H1 (cell line): ENCODE results near the gene BEAN1. TPM values are rescaled to one million over a fixed set of nuclear protein-coding genes. Genes with fewer than 3 reads are reported as not detected.

Source experiments
- CTCF ChIA-PET: fragments of 300-600 bp; sonication (Branson Sonifier 250); formaldehyde crosslinking; loops from one replicate; lab custom pipeline; 2021; ENCODE audit not compliant: partially characterized antibody; lab: Charles Lee
- POLR2A ChIA-PET: fragments of 300-600 bp; sonication (Branson Sonifier 250); formaldehyde crosslinking; loops from one replicate; lab custom pipeline; 2021; ENCODE audit warnings: inconsistent platforms; ENCODE audit not compliant: partially characterized antibody; lab: Charles Lee
- DNase-seq, 2 experiments: peaks; one replicate each; pipeline versions ENCODE4 v3.0.0 to v3.0.0-alpha.2; 2010 to 2022; ENCODE audit warnings: low spot score in 2 of 2, low read depth in 1 of 2, mixed read lengths in 1 of 2
- FAIRE-seq: peaks from 2 replicates; lab custom pipeline; 2011; peaks lifted over from hg19 to GRCh38; lab: Jason Lieb, UNC
- H2AFZ ChIP-seq: 2 replicates; pipeline ENCODE4 v1.8.1; 2012; ENCODE audit warnings: low read length, inconsistent platforms
- H2AK5ac ChIP-seq: 2 replicates; pipeline ENCODE4 v1.6.1; 2013; ENCODE audit warnings: low read depth, low read length
- H2BK120ac ChIP-seq: replicated peaks from 2 replicates; pipeline ENCODE3; 2013; ENCODE audit warnings: low read depth, low read length, inconsistent platforms
- H2BK12ac ChIP-seq: 2 replicates; pipeline ENCODE4 v1.6.1; 2013; ENCODE audit warnings: low read depth, low read length
- H2BK15ac ChIP-seq: 2 replicates; pipeline ENCODE4 v1.6.1; 2013; ENCODE audit warnings: low read length
- H2BK20ac ChIP-seq: 2 replicates; pipeline ENCODE4 v1.6.1; 2013; ENCODE audit warnings: low read length
- H2BK5ac ChIP-seq: 2 replicates; pipeline ENCODE4 v1.6.1; 2013; ENCODE audit warnings: low read depth, low read length
- H3K14ac ChIP-seq: 2 replicates; pipeline ENCODE4 v1.6.1; 2013; ENCODE audit warnings: inconsistent platforms; ENCODE audit not compliant: insufficient read length
- H3K18ac ChIP-seq: 2 replicates; pipeline ENCODE4 v1.6.1; 2013; ENCODE audit warnings: low read length; ENCODE audit errors: extremely low read depth
- H3K23ac ChIP-seq: 2 replicates; pipeline ENCODE4 v1.6.1; 2013; ENCODE audit warnings: inconsistent platforms; ENCODE audit not compliant: insufficient read length
- H3K23me2 ChIP-seq: 2 replicates; pipeline ENCODE4 v1.6.1; 2013; ENCODE audit warnings: low read depth, low read length
- H3K27ac ChIP-seq: 2 replicates; pipeline ENCODE4 v1.6.1; 2011; ENCODE audit warnings: low read depth, low read length, inconsistent platforms
- H3K27me3 ChIP-seq, 4 experiments: replicated peaks in 1 of 4; 1 replicate in 1 of 4; 2 replicates in 3 of 4; pipeline versions ENCODE4 v1.6.1 to v1.8.1; 2011 to 2013; ENCODE audit warnings: low read length in 3 of 4, mild to moderate bottlenecking in 3 of 4, inconsistent platforms in 2 of 4, mixed read lengths in 2 of 4, moderate library complexity in 1 of 4; ENCODE audit not compliant: control insufficient read depth in 3 of 4, insufficient read depth in 3 of 4; ENCODE audit errors: extremely low read depth in 1 of 4
- H3K36me3 ChIP-seq, 4 experiments: 2 replicates each; pipeline versions ENCODE4 v1.6.1 to v1.8.1; 2011 to 2013; ENCODE audit warnings: mild to moderate bottlenecking in 4 of 4, low read length in 3 of 4, moderate library complexity in 2 of 4, control low read depth in 1 of 4, inconsistent platforms in 1 of 4; ENCODE audit not compliant: insufficient read depth in 4 of 4, control insufficient read depth in 2 of 4
- H3K4ac ChIP-seq: replicated peaks from 2 replicates; pipeline ENCODE3; 2013; ENCODE audit warnings: low read length, low read depth, mixed read lengths, inconsistent platforms; ENCODE audit not compliant: insufficient read length
- H3K4me1 ChIP-seq, 4 experiments: replicated peaks in 1 of 4; 1 replicate in 1 of 4; 2 replicates in 3 of 4; pipeline versions ENCODE4 v1.6.1 to v1.8.1; 2011 to 2013; ENCODE audit warnings: low read length in 3 of 4, inconsistent platforms in 2 of 4, mixed read lengths in 1 of 4; ENCODE audit not compliant: insufficient read depth in 4 of 4, control insufficient read depth in 3 of 4
- H3K4me2 ChIP-seq, 2 experiments: 2 replicates each; pipeline versions ENCODE4 v1.6.1 to v1.8.1; 2011 to 2013; ENCODE audit warnings: low read depth in 2 of 2, low read length in 2 of 2, control low read depth in 1 of 2, inconsistent platforms in 1 of 2, mild to moderate bottlenecking in 1 of 2; ENCODE audit not compliant: insufficient read depth in 1 of 2
- H3K4me3 ChIP-seq, 4 experiments: fragments of 200-600, 300-600 bp in 1 of 4; sonication (generic), shearing (Covaris generic), sonication (Bioruptor Twin) in 1 of 4; 2 replicates each; pipeline versions ENCODE4 v1.5.1 to v1.8.1; 2011 to 2016; ENCODE audit warnings: low read length in 4 of 4, low read depth in 3 of 4, control low read depth in 2 of 4, inconsistent platforms in 2 of 4, mild to moderate bottlenecking in 2 of 4, mixed read lengths in 1 of 4, moderate library complexity in 1 of 4; ENCODE audit not compliant: insufficient read depth in 2 of 4; ENCODE audit errors: extremely low read depth in 1 of 4
- H3K56ac ChIP-seq: replicated peaks from 2 replicates; pipeline ENCODE3; 2013; ENCODE audit warnings: low read depth, mild to moderate bottlenecking, mixed read lengths, low read length, inconsistent platforms; ENCODE audit not compliant: insufficient read length
- H3K79me1 ChIP-seq: 2 replicates; pipeline ENCODE4 v1.6.1; 2013; ENCODE audit warnings: low read depth, low read length, control low read depth
- H3K79me2 ChIP-seq, 2 experiments: 2 replicates each; pipeline versions ENCODE4 v1.6.1 to v1.8.1; 2012 to 2013; ENCODE audit warnings: low read length in 2 of 2, mild to moderate bottlenecking in 2 of 2, inconsistent platforms in 1 of 2; ENCODE audit not compliant: insufficient read depth in 2 of 2, control insufficient read depth in 1 of 2
- H3K9ac ChIP-seq, 4 experiments: replicated peaks in 1 of 4; 1 replicate in 1 of 4; 2 replicates in 3 of 4; pipeline versions ENCODE4 v1.6.1 to v1.8.1; 2011 to 2013; ENCODE audit warnings: low read depth in 3 of 4, low read length in 3 of 4, control low read depth in 2 of 4, mild to moderate bottlenecking in 2 of 4, moderate library complexity in 2 of 4, inconsistent platforms in 1 of 4; ENCODE audit errors: extremely low read depth in 1 of 4
- H3K9me3 ChIP-seq, 2 experiments: 2 replicates each; pipeline versions ENCODE4 v1.6.1 to v1.8.1; 2012 to 2013; ENCODE audit warnings: mild to moderate bottlenecking in 2 of 2, moderate library complexity in 2 of 2, control low read depth in 1 of 2, inconsistent platforms in 1 of 2, low read depth in 1 of 2, low read length in 1 of 2, mixed read lengths in 1 of 2; ENCODE audit not compliant: insufficient read depth in 2 of 2
- H4K20me1 ChIP-seq, 2 experiments: replicated peaks in 1 of 2; 2 replicates each; pipeline versions ENCODE3 to v1.8.1; 2011 to 2013; ENCODE audit warnings: inconsistent platforms in 2 of 2, low read length in 2 of 2, mild to moderate bottlenecking in 1 of 2; ENCODE audit not compliant: insufficient read depth in 2 of 2, control insufficient read depth in 1 of 2
- H4K5ac ChIP-seq: 2 replicates; pipeline ENCODE4 v1.6.1; 2013; ENCODE audit warnings: low read length, low read depth, mixed read lengths, inconsistent platforms; ENCODE audit not compliant: insufficient read length
- H4K8ac ChIP-seq: 2 replicates; pipeline ENCODE4 v1.8.0; 2013; ENCODE audit warnings: mild to moderate bottlenecking, moderate library complexity, low read length, inconsistent platforms; ENCODE audit not compliant: insufficient read depth; ENCODE audit errors: extremely low read depth
- H4K91ac ChIP-seq: replicated peaks from 2 replicates; pipeline ENCODE3; 2013; ENCODE audit warnings: low read length, mixed read lengths, inconsistent platforms; ENCODE audit not compliant: insufficient read length
- ASH2L ChIP-seq: fragments of 200-600, 300-600 bp; sonication (generic); IDR thresholded peaks from one replicate; pipeline ENCODE4 v1.7.1; 2017; ENCODE audit warnings: low read length
- JUN ChIP-seq: IDR thresholded peaks from 2 replicates; pipeline ENCODE4 v1.6.1; 2011; ENCODE audit warnings: low read depth, mild to moderate bottlenecking, improper control_type of control experiment, low read length
- MAFK ChIP-seq: IDR thresholded peaks from 2 replicates; pipeline ENCODE4 v1.6.1; 2012; ENCODE audit warnings: low read depth, mild to moderate bottlenecking, improper control_type of control experiment, low read length
- RBBP5 ChIP-seq: IDR thresholded peaks from 2 replicates; pipeline ENCODE4 v1.7.1; 2012; ENCODE audit warnings: low read depth, mild to moderate bottlenecking, inconsistent platforms, low read length, moderate library complexity, borderline replicate concordance
- RXRA ChIP-seq: IDR thresholded peaks from 2 replicates; pipeline ENCODE4 v1.6.1; 2011; ENCODE audit warnings: low read depth, mild to moderate bottlenecking, low read length, moderate library complexity; ENCODE audit not compliant: insufficient read depth
- SAP30 ChIP-seq: fragments of 300-600 bp; sonication (generic); IDR thresholded peaks from 2 replicates; pipeline ENCODE4 v1.7.1; 2012; ENCODE audit warnings: low read length, moderate library complexity, mild to moderate bottlenecking, inconsistent platforms; ENCODE audit not compliant: insufficient read depth, insufficient replicate concordance
- SP1 ChIP-seq: IDR thresholded peaks from 2 replicates; pipeline ENCODE4 v1.6.1; 2011; ENCODE audit warnings: low read depth, low read length
- SP4 ChIP-seq: IDR thresholded peaks from 2 replicates; pipeline ENCODE4 v1.6.1; 2012; ENCODE audit warnings: low read length, inconsistent platforms
- TCF12 ChIP-seq: IDR thresholded peaks from 2 replicates; pipeline ENCODE4 v1.6.1; 2011; ENCODE audit warnings: low read depth, mild to moderate bottlenecking, low read length
- WGBS, 2 experiments: shearing (Covaris generic) in 1 of 2; methylation state at CpG; one replicate each; pipeline versions ENCODE4 v1.1.6 to v1.1.7; 2013 to 2015; ENCODE audit warnings: low lambda C conversion rate in 2 of 2, mixed read lengths in 2 of 2, inconsistent platforms in 1 of 2, low coverage in 1 of 2, missing lambda C conversion rate in 1 of 2; ENCODE audit not compliant: insufficient replicate concordance in 2 of 2, insufficient coverage in 1 of 2, insufficient read length in 1 of 2; ENCODE audit errors: extremely low coverage in 1 of 2, missing lambda C conversion rate in 1 of 2; 5-methylcytosine and 5-hydroxymethylcytosine counted together
- polyA plus RNA-seq, 7 experiments: library from polyadenylated mRNA; depleted of rRNA in 3 of 7; stranded (reverse) in 5 of 7; unstranded in 2 of 7; fragments of >200 nt in 5 of 7; fragments of 200-250 nt in 2 of 7; gene quantifications; 1 replicate in 5 of 7; 2 replicates in 1 of 7; 4 replicates in 1 of 7; pipeline versions ENCODE4 v1.2.1 to v1.2.3, GENCODE V29; 2011 to 2013; ENCODE audit warnings: missing spikeins in 2 of 7, mixed read lengths in 2 of 7
- total RNA-seq: library from RNA; stranded (reverse); fragmentation: NEBNext Ultra II Directional; extraction: Animal tissue kit (Norgen Biotek cat#: 25700); gene quantifications from 2 replicates; pipeline ENCODE4 v1.2.1, GENCODE V29; 2021
- TF ChIP-seq, protein P1 (sequence below): IDR thresholded peaks from 2 replicates; pipeline ENCODE4 v1.6.1; 2011; ENCODE audit warnings: low read length, improper control_type of control experiment

Gene BEAN1
- total and polyA plus RNA-seq, 2 of the 8 experiments (the other 6 are each of a cell fraction or from before 2014, with no cell fraction given), result 0.08 TPM; not detected in 1

DNA sequence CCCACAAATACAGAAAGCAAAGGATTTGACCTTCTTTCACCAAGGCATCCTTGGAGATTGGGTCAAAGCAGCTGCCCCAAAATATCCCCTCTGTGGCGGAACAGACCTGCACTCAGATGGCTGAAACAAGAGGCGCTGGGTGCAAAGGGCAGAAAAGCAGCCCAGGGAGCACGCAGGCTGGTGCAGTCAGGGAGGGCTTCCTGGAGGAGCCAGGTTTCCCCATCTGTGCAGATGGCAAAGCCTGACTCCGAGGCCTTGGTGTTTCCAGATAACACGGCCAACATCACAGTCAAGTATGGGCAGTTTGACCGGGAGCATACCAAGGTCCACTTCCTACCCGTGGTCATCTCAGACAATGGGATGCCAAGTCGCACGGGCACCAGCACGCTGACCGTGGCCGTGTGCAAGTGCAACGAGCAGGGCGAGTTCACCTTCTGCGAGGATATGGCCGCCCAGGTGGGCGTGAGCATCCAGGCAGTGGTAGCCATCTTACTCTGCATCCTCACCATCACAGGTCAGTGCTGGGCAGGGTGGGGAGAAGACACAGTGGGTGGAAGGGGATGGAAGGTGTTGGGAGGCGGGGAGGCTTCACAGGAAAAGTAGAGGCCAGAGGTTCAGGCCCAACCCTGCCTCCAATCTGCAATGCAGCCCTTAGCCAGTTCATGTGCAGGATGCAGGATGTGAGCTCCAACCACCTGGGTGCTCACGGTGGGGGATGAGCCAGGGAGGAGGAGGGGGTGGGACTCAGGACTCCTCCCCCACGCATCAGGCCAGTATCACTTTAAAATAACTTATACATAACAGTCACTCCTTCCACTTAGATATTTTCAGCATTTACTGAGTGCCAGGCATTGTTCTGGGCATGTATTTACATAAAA is 26.4 kb upstream of the BEAN1 start:
- Histone ChIP-seq H4K20me1 (no peaks in the 10 kb centered on the region), H2BK120ac (no peak overlapping the region), H3K36me3 (no peaks in the 10 kb centered on the region), H2BK12ac (peak overlapping the region; percentile 85; the same call in 1 of the 2 replicates), H2BK5ac (no peak overlapping the region), H3K9ac (no peak overlapping the region), H3K27ac (no peak overlapping the region), H3K4me3 (no peak overlapping the region), H3K23ac (no peak overlapping the region), H2BK20ac (0 out of 2 replicates have a peak overlapping the region, but pooled peaks have one; percentile 72), H4K91ac (no peak overlapping the region), H3K4me2 (no peak overlapping the region), H3K79me2 (no peaks in the 10 kb centered on the region), H3K4ac (no peak overlapping the region), H2BK15ac (peak overlapping the region; percentile 81; the same call in 1 of the 2 replicates), H3K18ac (no peak overlapping the region), H3K9me3 (0 out of 4 replicates have a peak, but pooled peaks cover 0 to 3% of the 10 kb centered on the region in 2 experiments), H3K14ac (no peak overlapping the region), H3K79me1 (no peaks in the 10 kb centered on the region; the same call in 1 of the 2 replicates), H3K4me1 (peaks cover 0 to 5% (median 1%) of the 10 kb centered on the region in 4 experiments; a peak in 2 of 7 replicates), H2AK5ac (no peak overlapping the region), H4K5ac (no peak overlapping the region), H2AFZ (peak overlapping the region; percentile 29; the same call in 1 of the 2 replicates), H3K56ac (no peak overlapping the region), H4K8ac (no peak overlapping the region; the same call in 1 of the 2 replicates), H3K23me2 (no peaks in the 10 kb centered on the region), H3K27me3 (peaks cover 0 to 2% (median under 1%) of the 10 kb centered on the region in 4 experiments; a peak in 3 of 7 replicates)
- DNase-seq (no peak), FAIRE-seq (no peak)
- POLR2A ChIA-PET, result interaction anchor here (0.6 to 0.9 kb wide), 2 partner anchors 10 to 648 kb away, joined by 3 to 4 read pairs; no protein-coding TSS in a partner anchor
- CTCF ChIA-PET, result interaction anchor here (1.2 to 11.3 kb wide), 5 partner anchors 10 to 77 kb away, joined by 3 to 226 read pairs (median 4); no protein-coding TSS in a partner anchor
- WGBS, 2 experiments, result 89% methylated on average over 20 of the region's 20 CpGs; no CpG with 5 or more reads in 1 of the 2 experiments
- TF ChIP-seq RBBP5, result no peak
- no peak for TF ChIP-seq JUN
- no peak for TF ChIP-seq ASH2L
- TF ChIP-seq SP4, result no peak
- no peak for TF ChIP-seq TCF12
- no peak for TF ChIP-seq SAP30
- TF ChIP-seq, protein P1, sequence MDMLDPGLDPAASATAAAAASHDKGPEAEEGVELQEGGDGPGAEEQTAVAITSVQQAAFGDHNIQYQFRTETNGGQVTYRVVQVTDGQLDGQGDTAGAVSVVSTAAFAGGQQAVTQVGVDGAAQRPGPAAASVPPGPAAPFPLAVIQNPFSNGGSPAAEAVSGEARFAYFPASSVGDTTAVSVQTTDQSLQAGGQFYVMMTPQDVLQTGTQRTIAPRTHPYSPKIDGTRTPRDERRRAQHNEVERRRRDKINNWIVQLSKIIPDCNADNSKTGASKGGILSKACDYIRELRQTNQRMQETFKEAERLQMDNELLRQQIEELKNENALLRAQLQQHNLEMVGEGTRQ, result no peak
- no peak for TF ChIP-seq MAFK
- TF ChIP-seq RXRA, result no peak
- TF ChIP-seq SP1, result no peak
